ENCODE measurements around the gene ZNF554.

DNA sequence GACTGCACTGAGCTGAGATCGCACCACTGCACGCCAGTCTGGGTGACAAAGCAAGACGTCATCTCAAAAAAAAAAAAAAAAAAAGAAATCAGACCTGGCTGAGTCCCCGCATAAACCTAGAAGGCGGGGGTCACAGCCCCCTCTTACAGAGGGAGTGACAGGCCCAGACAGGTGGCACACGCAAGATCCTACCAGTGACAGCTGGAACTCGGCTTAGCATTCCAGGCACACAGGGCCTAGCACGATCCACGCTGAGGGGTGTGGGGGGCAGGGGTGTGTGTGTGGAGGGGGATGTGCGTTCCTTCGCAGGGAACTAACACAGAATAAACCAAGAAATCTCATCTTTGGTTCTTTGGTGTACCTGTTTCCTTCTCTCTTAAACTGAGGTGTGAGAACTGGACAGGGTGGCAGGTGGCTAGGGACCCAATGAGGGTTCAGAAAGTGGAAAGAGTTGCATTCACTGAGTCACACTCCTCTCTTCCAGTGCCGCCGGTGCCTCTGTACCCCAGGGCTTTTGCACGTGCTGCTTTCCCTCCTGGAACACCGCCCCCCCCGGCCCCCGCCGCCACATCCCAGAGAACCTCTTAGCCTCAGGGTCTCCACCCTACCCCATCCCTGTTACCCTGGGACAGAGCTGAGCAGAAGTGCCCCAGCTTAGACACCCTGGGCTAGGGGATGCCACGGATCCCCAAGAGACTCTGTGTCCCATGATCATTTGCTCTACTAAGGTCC lies 41.5 kb upstream of the ZNF554 start:
- no peak for TF ChIP-seq CTCF (conservative IDR thresholded peaks at IDR 0.05; ENCODE audit: low read length)
- TF ChIP-seq EZH2phosphoT487 (IDR thresholded peaks at IDR 0.05; ENCODE audit: borderline replicate concordance): no peak
